ENCODE data around the gene RBFOX2. TPM values are rescaled to one million over a fixed set of nuclear protein-coding genes. Genes with fewer than 3 reads are reported as not detected.

RBFOX2 gene
- total and polyA plus RNA-seq, 2 donors (not counting 3 experiments of a cell fraction or from before 2014, with no cell fraction given), result 125 to 142 TPM

- dilution Hi-C loops (cut with MboI; ENCODE audit: extremely low pct_ligation_motif_present, low sequenced_read_pairs), result no loop called here
- POLR2A ChIA-PET, result no interaction called here
These were observed 80.7 kb downstream of the RBFOX2 start for GRCh38 chr22:35947794-35948425.

More at GRCh38 chr22:35947794-35948425, 80.7 kb downstream of the RBFOX2 start:
- H3K27me3 ChIP-seq (ENCODE audit: control insufficient read depth in 2 of 2, insufficient read depth in 2 of 2, low read length in 2 of 2), result no peaks in the 10 kb centered on the region
- H3K9ac ChIP-seq (replicated peaks; ENCODE audit: extremely low read depth, insufficient read depth, low read length), result no peak overlapping the region
- H3K9me3 ChIP-seq (replicated peaks; ENCODE audit: control insufficient read depth, insufficient read depth, low read length), result no peaks in the 10 kb centered on the region
- no peaks in the 10 kb centered on the region for H3K9me1 ChIP-seq (replicated peaks; ENCODE audit: control insufficient read depth, extremely low read depth, insufficient read depth, low read length)
- no peaks in the 10 kb centered on the region for H4K20me1 ChIP-seq (replicated peaks; ENCODE audit: control insufficient read depth, extremely low read depth, insufficient read depth, low read length)
- CTCF ChIA-PET, result interaction anchor here (0.6 to 2.7 kb wide), 2 partner anchors 22 to 118 kb away, joined by 4 to 9 read pairs; no protein-coding TSS in a partner anchor
- no peak for TF ChIP-seq FOS (IDR thresholded peaks at IDR 0.05; ENCODE audit: borderline replicate concordance, insufficient read depth, low read length)
- TF ChIP-seq GATA2 (IDR thresholded peaks at IDR 0.05; ENCODE audit: insufficient read depth, insufficient read length, low read depth, low read length), result no peak
- no peak for TF ChIP-seq POLR2A (IDR thresholded peaks at IDR 0.05; ENCODE audit: low read depth, low read length)
- no peak for TF ChIP-seq JUN (IDR thresholded peaks at IDR 0.05; ENCODE audit: borderline replicate concordance, insufficient read depth, insufficient read length, low read depth)
- no peak for TF ChIP-seq POLR2AphosphoS5 (IDR thresholded peaks at IDR 0.05; ENCODE audit: insufficient read depth, low read depth, low read length)
- no peak for TF ChIP-seq CTCF (IDR thresholded peaks at IDR 0.05; ENCODE audit: extremely low read depth in 1 of 2, insufficient read depth in 1 of 2, low read depth in 1 of 2, low read length in 2 of 2)
- TF ChIP-seq EZH2 (IDR thresholded peaks at IDR 0.05; ENCODE audit: borderline replicate concordance, low read depth, low read length, severe bottlenecking), result no peak
- no peak for TF ChIP-seq MYC (IDR thresholded peaks at IDR 0.05; ENCODE audit: low read depth, low read length)
- TF ChIP-seq MAX (IDR thresholded peaks at IDR 0.05; ENCODE audit: insufficient read depth, insufficient read length), result no peak
- no TSS peak for BruUV-seq (replicated peaks)
- H3K79me2 ChIP-seq (ENCODE audit: control insufficient read depth, insufficient read depth, low read length), result peaks cover 12% of the 10 kb centered on the region
- H3K4me3 ChIP-seq (replicated peaks in 1 of 3; ENCODE audit: insufficient read depth in 1 of 3, low read depth in 1 of 3, low read length in 3 of 3), result no peak overlapping the region
- no peaks in the 10 kb centered on the region for H3K36me3 ChIP-seq (ENCODE audit: control insufficient read depth in 2 of 2, extremely low read depth in 1 of 2, insufficient read depth in 2 of 2, low read length in 2 of 2)
- intact Hi-C loops (cut with micrococcal nuclease), result no loop called here
- no peak overlapping the region for H3K27ac ChIP-seq (ENCODE audit: insufficient read depth, low read depth, low read length)
- no peak overlapping the region for H3K4me2 ChIP-seq (ENCODE audit: insufficient read depth, low read length)
- no peak for DNase-seq (ENCODE audit: low read depth, low spot score)
- H3K4me1 ChIP-seq (ENCODE audit: control insufficient read depth, extremely low read depth, insufficient read depth, low read length), result no peaks in the 10 kb centered on the region
- FAIRE-seq, result no peak
- H2AFZ ChIP-seq (ENCODE audit: low read depth, low read length), result no peak overlapping the region
